Astrocyte (in vitro differentiated cells and primary cell): ENCODE results near the gene HMGN3. TPM values are rescaled to one million over a fixed set of nuclear protein-coding genes. Genes with fewer than 3 reads are reported as not detected.

Experiments used
- DNase-seq: peaks from one replicate; pipeline ENCODE4 v3.0.0-alpha.2; 2010; ENCODE audit warnings: low read depth
- FAIRE-seq: peaks from 2 replicates; lab custom pipeline; 2011; peaks lifted over from hg19 to GRCh38; lab: Jason Lieb, UNC
- H2AFZ ChIP-seq: 2 replicates; pipeline ENCODE4 v1.6.0; 2012; ENCODE audit warnings: low read depth, low read length, inconsistent platforms
- H3K27ac ChIP-seq: 2 replicates; pipeline ENCODE4 v1.5.1; 2011; ENCODE audit warnings: low read depth, low read length, inconsistent platforms
- H3K27me3 ChIP-seq: 2 replicates; pipeline ENCODE4 v1.6.0; 2011; ENCODE audit warnings: low read length, inconsistent platforms; ENCODE audit not compliant: insufficient read depth
- H3K36me3 ChIP-seq: 2 replicates; pipeline ENCODE4 v1.5.1; 2011; ENCODE audit warnings: low read length, inconsistent platforms; ENCODE audit not compliant: insufficient read depth
- H3K4me1 ChIP-seq: 2 replicates; pipeline ENCODE4 v1.5.1; 2011; ENCODE audit warnings: low read length, inconsistent platforms; ENCODE audit not compliant: insufficient read depth
- H3K4me2 ChIP-seq: 2 replicates; pipeline ENCODE4 v1.6.0; 2012; ENCODE audit warnings: low read length, inconsistent platforms
- H3K4me3 ChIP-seq: 2 replicates; pipeline ENCODE4 v1.5.1; 2011; ENCODE audit warnings: low read depth, mild to moderate bottlenecking, low read length, inconsistent platforms; ENCODE audit not compliant: insufficient read depth
- H3K79me2 ChIP-seq: 2 replicates; pipeline ENCODE4 v1.6.0; 2012; ENCODE audit warnings: mild to moderate bottlenecking, low read length, inconsistent platforms; ENCODE audit not compliant: insufficient read depth
- H3K9ac ChIP-seq: 2 replicates; pipeline ENCODE4 v1.6.0; 2012; ENCODE audit warnings: mild to moderate bottlenecking, low read length, inconsistent platforms
- H3K9me3 ChIP-seq: 2 replicates; pipeline ENCODE4 v1.5.1; 2012; ENCODE audit warnings: low read depth, mild to moderate bottlenecking, low read length, inconsistent platforms; ENCODE audit not compliant: insufficient read depth
- H4K20me1 ChIP-seq: 2 replicates; pipeline ENCODE4 v1.6.0; 2012; ENCODE audit warnings: low read length, inconsistent platforms; ENCODE audit not compliant: insufficient read depth
- H3K27ac Mint-ChIP-seq: one replicate; pipeline ENCODE4 v1.8.0; 2021; ENCODE audit warnings: mild to moderate bottlenecking, mixed read lengths; ENCODE audit not compliant: unreplicated experiment
- H3K27me3 Mint-ChIP-seq: one replicate; pipeline ENCODE4 v1.8.0; 2021; ENCODE audit warnings: low read depth, mixed read lengths; ENCODE audit not compliant: unreplicated experiment
- H3K36me3 Mint-ChIP-seq: one replicate; pipeline ENCODE4 v1.8.0; 2021; ENCODE audit warnings: low read depth, mixed read lengths; ENCODE audit not compliant: unreplicated experiment
- H3K4me1 Mint-ChIP-seq: one replicate; pipeline ENCODE4 v1.8.0; 2021; ENCODE audit warnings: low read depth, mixed read lengths; ENCODE audit not compliant: unreplicated experiment
- H3K4me3 Mint-ChIP-seq: one replicate; pipeline ENCODE4 v1.8.0; 2021; ENCODE audit warnings: mild to moderate bottlenecking, moderate library complexity, mixed read lengths; ENCODE audit not compliant: unreplicated experiment
- H3K9me3 Mint-ChIP-seq: one replicate; pipeline ENCODE4 v1.8.0; 2021; ENCODE audit warnings: mild to moderate bottlenecking, mixed read lengths; ENCODE audit not compliant: unreplicated experiment
- EZH2 ChIP-seq: IDR thresholded peaks from 2 replicates; pipeline ENCODE4 v1.6.1; 2012; ENCODE audit warnings: mild to moderate bottlenecking, low read length, inconsistent platforms; ENCODE audit not compliant: insufficient read depth
- total RNA-seq: library from RNA; stranded (reverse); gene quantifications from 2 replicates; pipeline ENCODE4 v1.2.1, GENCODE V29; 2021
- TF ChIP-seq, protein P1 (sequence below): IDR thresholded peaks from 2 replicates; pipeline ENCODE4 v1.5.1; 2011; ENCODE audit warnings: low read depth, mild to moderate bottlenecking, inconsistent platforms, low read length, moderate library complexity; ENCODE audit not compliant: insufficient read depth

The HMGN3 gene
- total RNA-seq, 1 donor from 2014 or later, result 71.5 TPM

- no peak for FAIRE-seq
- H2AFZ ChIP-seq, result no peak overlapping the region
- no peaks in the 10 kb centered on the region for H3K9me3 ChIP-seq
- no peaks in the 10 kb centered on the region for H3K36me3 ChIP-seq
- H3K4me1 Mint-ChIP-seq, result peaks cover 10% of the 10 kb centered on the region
- H3K27ac Mint-ChIP-seq, result peak overlapping the region; percentile 14
- no peak overlapping the region for H3K27ac ChIP-seq
- H3K27me3 Mint-ChIP-seq, result no peaks in the 10 kb centered on the region
- no peaks in the 10 kb centered on the region for H4K20me1 ChIP-seq
- H3K4me3 ChIP-seq, result no peak overlapping the region
- no peak overlapping the region for H3K9ac ChIP-seq
- H3K4me2 ChIP-seq, result no peak overlapping the region
- TF ChIP-seq, protein P1, sequence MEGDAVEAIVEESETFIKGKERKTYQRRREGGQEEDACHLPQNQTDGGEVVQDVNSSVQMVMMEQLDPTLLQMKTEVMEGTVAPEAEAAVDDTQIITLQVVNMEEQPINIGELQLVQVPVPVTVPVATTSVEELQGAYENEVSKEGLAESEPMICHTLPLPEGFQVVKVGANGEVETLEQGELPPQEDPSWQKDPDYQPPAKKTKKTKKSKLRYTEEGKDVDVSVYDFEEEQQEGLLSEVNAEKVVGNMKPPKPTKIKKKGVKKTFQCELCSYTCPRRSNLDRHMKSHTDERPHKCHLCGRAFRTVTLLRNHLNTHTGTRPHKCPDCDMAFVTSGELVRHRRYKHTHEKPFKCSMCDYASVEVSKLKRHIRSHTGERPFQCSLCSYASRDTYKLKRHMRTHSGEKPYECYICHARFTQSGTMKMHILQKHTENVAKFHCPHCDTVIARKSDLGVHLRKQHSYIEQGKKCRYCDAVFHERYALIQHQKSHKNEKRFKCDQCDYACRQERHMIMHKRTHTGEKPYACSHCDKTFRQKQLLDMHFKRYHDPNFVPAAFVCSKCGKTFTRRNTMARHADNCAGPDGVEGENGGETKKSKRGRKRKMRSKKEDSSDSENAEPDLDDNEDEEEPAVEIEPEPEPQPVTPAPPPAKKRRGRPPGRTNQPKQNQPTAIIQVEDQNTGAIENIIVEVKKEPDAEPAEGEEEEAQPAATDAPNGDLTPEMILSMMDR, result no peak
- no peak for TF ChIP-seq EZH2
- no peaks in the 10 kb centered on the region for H3K27me3 ChIP-seq
- H3K9me3 Mint-ChIP-seq, result no peaks in the 10 kb centered on the region
- no peaks in the 10 kb centered on the region for H3K4me1 ChIP-seq
- H3K4me3 Mint-ChIP-seq, result no peak overlapping the region
- peaks cover 5% of the 10 kb centered on the region for H3K36me3 Mint-ChIP-seq
- peaks cover 51% of the 10 kb centered on the region for H3K79me2 ChIP-seq
- DNase-seq, result peak; percentile 4
These were observed 3.4 kb downstream of the HMGN3 start for GRCh38 chr6:79231101-79231500.

- no peak overlapping the region for H3K4me3 ChIP-seq
- Mint-ChIP-seq H3K9me3 (no peaks in the 10 kb centered on the region), H3K27ac (no peak overlapping the region), H3K27me3 (no peaks in the 10 kb centered on the region), H3K4me3 (no peak overlapping the region), H3K4me1 (peaks cover 10% of the 10 kb centered on the region), H3K36me3 (peaks cover 5% of the 10 kb centered on the region)
- no peak overlapping the region for H3K4me2 ChIP-seq
- peaks cover 58% of the 10 kb centered on the region for H3K79me2 ChIP-seq
- no peaks in the 10 kb centered on the region for H3K36me3 ChIP-seq
- no peak for DNase-seq
- H4K20me1 ChIP-seq, result no peaks in the 10 kb centered on the region
- no peak overlapping the region for H2AFZ ChIP-seq
- TF ChIP-seq, protein P1, result no peak
- TF ChIP-seq EZH2, result no peak
- H3K27ac ChIP-seq, result no peak overlapping the region
- H3K4me1 ChIP-seq, result no peaks in the 10 kb centered on the region
- no peaks in the 10 kb centered on the region for H3K27me3 ChIP-seq
- no peak for FAIRE-seq
- H3K9me3 ChIP-seq, result no peaks in the 10 kb centered on the region
- H3K9ac ChIP-seq, result no peak overlapping the region
These were observed 4.3 kb downstream of the HMGN3 start for GRCh38 chr6:79230149-79230548.

DNA sequence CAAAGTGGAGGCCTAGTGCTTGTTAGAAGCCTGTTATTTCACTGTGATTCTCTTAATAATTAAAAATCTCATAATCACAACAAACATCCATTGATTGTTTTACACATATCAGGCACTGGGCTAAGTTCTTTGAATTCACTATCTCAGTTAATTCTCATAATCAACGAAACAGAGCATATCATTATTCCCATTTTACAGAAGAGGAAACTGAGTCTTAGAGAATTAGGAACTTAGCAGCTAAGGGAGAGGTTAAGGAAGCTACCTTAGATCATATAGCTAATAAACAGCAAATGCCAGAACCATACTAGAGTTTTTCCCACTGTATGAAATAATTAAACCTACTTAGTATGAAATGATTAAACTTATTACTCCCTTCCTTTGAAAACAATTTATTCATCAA, 7.0 kb downstream of the HMGN3 start:
- Histone ChIP-seq H3K79me2 (peaks cover 58% of the 10 kb centered on the region), H2AFZ (no peak overlapping the region), H3K9ac (no peak overlapping the region), H3K4me3 (no peak overlapping the region), H3K27me3 (no peaks in the 10 kb centered on the region), H4K20me1 (no peaks in the 10 kb centered on the region), H3K27ac (no peak overlapping the region), H3K4me1 (no peaks in the 10 kb centered on the region), H3K36me3 (no peaks in the 10 kb centered on the region), H3K9me3 (no peaks in the 10 kb centered on the region), H3K4me2 (no peak overlapping the region)
- Mint-ChIP-seq H3K36me3 (peaks cover 5% of the 10 kb centered on the region), H3K4me3 (no peak overlapping the region), H3K4me1 (peaks cover 21% of the 10 kb centered on the region), H3K27me3 (no peaks in the 10 kb centered on the region), H3K27ac (no peak overlapping the region), H3K9me3 (no peaks in the 10 kb centered on the region)
- TF ChIP-seq, protein P1, result no peak
- no peak for TF ChIP-seq EZH2
- FAIRE-seq (no peak), DNase-seq (no peak)
